Brain pericyte (primary cell): Measurements from ENCODE around the gene CNR1.
"Not testable (repeated sequence)": the region's sequence is repeated elsewhere in the genome, so short reads cannot be mapped to it uniquely, and the experiment has no call there.

Source experiments
- DNase-seq: peaks from one replicate; pipeline ENCODE4 v3.0.0-alpha.2; 2012; ENCODE audit warnings: low read depth, low spot score

CNR1 gene

GRCh38 chr6:88165844-88166492, at the start of gene CNR1:
TSS of gene CNR1 (minus strand) at chr6:88166347. CDS start at chr6:88145274, 21,073 bp downstream.
- no peak for DNase-seq

GRCh38 chr6:88211446-88211845, 45.3 kb upstream of the CNR1 start:
- no peak for DNase-seq

GRCh38 chr6:88209301-88209700, 43.2 kb upstream of the CNR1 start:
- DNase-seq, result no peak

GRCh38 chr6:88208726-88209125, 42.6 kb upstream of the CNR1 start:
- no peak for DNase-seq

GRCh38 chr6:88201734-88202133, 35.6 kb upstream of the CNR1 start:
- DNase-seq, result not testable (repeated sequence)

GRCh38 chr6:88184921-88185320, 18.8 kb upstream of the CNR1 start:
- DNase-seq, result no peak

GRCh38 chr6:88183471-88183870, 17.3 kb upstream of the CNR1 start:
- DNase-seq, result no peak

- DNase-seq, result no peak
Measured at GRCh38 chr6:88179692-88180091, 13.5 kb upstream of the CNR1 start.

- DNase-seq, result peak; percentile 30
Measured at GRCh38 chr6:88177961-88178464, 11.9 kb upstream of the CNR1 start.

GRCh38 chr6:88174906-88175305, 8.8 kb upstream of the CNR1 start:
- no peak for DNase-seq

GRCh38 chr6:88171312-88171711, 5.2 kb upstream of the CNR1 start:
- no peak for DNase-seq

- DNase-seq, result no peak
Measured at GRCh38 chr6:88168362-88168761, 2.2 kb upstream of the CNR1 start.

GRCh38 chr6:88167352-88167937, 1.3 kb upstream of the CNR1 start:
- DNase-seq, result no peak

GRCh38 chr6:88166493-88167351, 575 bp upstream of the CNR1 start:
- no peak for DNase-seq

GRCh38 chr6:88165087-88165843, 882 bp downstream of the CNR1 start:
- DNase-seq, result no peak

- no peak for DNase-seq
Measured at GRCh38 chr6:88164061-88164460, 2.1 kb downstream of the CNR1 start.

- no peak for DNase-seq
Measured at GRCh38 chr6:88163616-88164015, 2.5 kb downstream of the CNR1 start.

- DNase-seq, result no peak
Measured at GRCh38 chr6:88161940-88162339, 4.2 kb downstream of the CNR1 start.

GRCh38 chr6:88157106-88157505, 9.0 kb downstream of the CNR1 start:
- no peak for DNase-seq

GRCh38 chr6:88145298-88145963, 20.7 kb downstream of the CNR1 start:
- no peak for DNase-seq

- DNase-seq, result no peak
Measured at GRCh38 chr6:88144637-88145297, 21.4 kb downstream of the CNR1 start.
